22Rv1 (cell line): Measurements from ENCODE around the gene ROM1.

ENCODE experiments used
- CTCF ChIP-seq: fragments of 450-650 bp; IDR thresholded peaks from 2 replicates; pipeline ENCODE4 v1.5.1; 2017; ENCODE audit warnings: mild to moderate bottlenecking
- ZFX ChIP-seq: fragments of 450-650 bp; IDR thresholded peaks from 2 replicates; pipeline ENCODE4 v1.6.1; 2017; ENCODE audit warnings: antibody characterized with exemption, borderline replicate concordance

- TF ChIP-seq CTCF, result no peak
- TF ChIP-seq ZFX, result no peak
Observed at GRCh38 chr11:62646825-62647608, 34.0 kb downstream of the ROM1 start.
